IMR-90 (cell line): Measurements from ENCODE around the gene RNF212. TPM values are rescaled to one million over a fixed set of nuclear protein-coding genes. Genes with fewer than 3 reads are reported as not detected.

ENCODE experiments used
- ATAC-seq: fragments of 200-7000 bp; cut with Tn5 transposase; 2 replicates; pipeline ENCODE4 v1.9.1; 2020; ENCODE audit warnings: low read depth, mild to moderate bottlenecking, moderate library complexity
- BruUV-seq: library from RNA; stranded (reverse); fragments of 400-500 nt; replicated peaks from 2 replicates; lab custom pipeline; 2021; lab: Mats Ljungman, UMichigan
- CTCF ChIA-PET: fragments of 300-600 bp; formaldehyde crosslinking; extraction: SDS; loops from one replicate; lab custom pipeline; 2021; ENCODE audit warnings: antibody characterized with exemption; lab: Yijun Ruan, JAX
- POLR2A ChIA-PET: fragments of 300-600 bp; sonication (Branson Sonifier 250); formaldehyde crosslinking; loops from one replicate; lab custom pipeline; 2022; ENCODE audit warnings: antibody characterized with exemption; ENCODE audit not compliant: unreplicated experiment; lab: Charles Lee
- DNase-seq: peaks from one replicate; pipeline ENCODE4 v3.0.0; 2013
- H2AFZ ChIP-seq: replicated peaks from 2 replicates; pipeline ENCODE3; 2013; ENCODE audit warnings: low read length, mild to moderate bottlenecking; ENCODE audit not compliant: poor library complexity
- H2AK5ac ChIP-seq: 2 replicates; pipeline ENCODE4 v1.6.1; 2013; ENCODE audit warnings: low read depth, low read length, inconsistent platforms
- H2AK9ac ChIP-seq: replicated peaks from 2 replicates; pipeline ENCODE3; 2013; ENCODE audit warnings: mild to moderate bottlenecking, low read depth, low read length, moderate library complexity; ENCODE audit not compliant: poor library complexity
- H2BK120ac ChIP-seq: 2 replicates; pipeline ENCODE4 v1.6.1; 2013; ENCODE audit warnings: low read depth, low read length, inconsistent platforms
- H2BK15ac ChIP-seq: 3 replicates; pipeline ENCODE4 v1.6.1; 2013; ENCODE audit warnings: low read depth, low read length, inconsistent platforms
- H2BK20ac ChIP-seq: 2 replicates; pipeline ENCODE4 v1.6.1; 2013; ENCODE audit warnings: low read depth, mild to moderate bottlenecking, inconsistent platforms, low read length, moderate library complexity
- H2BK5ac ChIP-seq: 2 replicates; pipeline ENCODE4 v1.6.1; 2013; ENCODE audit warnings: mild to moderate bottlenecking, low read depth, low read length, inconsistent platforms; ENCODE audit not compliant: poor library complexity, severe bottlenecking
- H3K14ac ChIP-seq: replicated peaks from 2 replicates; pipeline ENCODE4 v1.6.1; 2013; ENCODE audit warnings: low read depth, low read length, inconsistent platforms
- H3K18ac ChIP-seq: 2 replicates; pipeline ENCODE4 v1.6.1; 2013; ENCODE audit warnings: low read depth, low read length, control low read depth
- H3K23ac ChIP-seq: 2 replicates; pipeline ENCODE4 v1.6.1; 2013; ENCODE audit warnings: low read depth, low read length, inconsistent platforms
- H3K27ac ChIP-seq: 2 replicates; pipeline ENCODE4 v1.5.1; 2013; ENCODE audit warnings: mild to moderate bottlenecking, control low read depth, low read length; ENCODE audit not compliant: insufficient read depth
- H3K27me3 ChIP-seq: 2 replicates; pipeline ENCODE4 v1.6.1; 2013; ENCODE audit warnings: low read length; ENCODE audit not compliant: control insufficient read depth, insufficient read depth
- H3K36me3 ChIP-seq: 2 replicates; pipeline ENCODE4 v1.6.1; 2013; ENCODE audit warnings: low read length, mixed read lengths; ENCODE audit not compliant: control insufficient read depth, insufficient read depth
- H3K4ac ChIP-seq: 2 replicates; pipeline ENCODE4 v1.6.1; 2013; ENCODE audit warnings: low read depth, low read length, inconsistent platforms
- H3K4me1 ChIP-seq: 2 replicates; pipeline ENCODE4 v1.6.1; 2013; ENCODE audit warnings: low read length, mixed read lengths; ENCODE audit not compliant: control insufficient read depth, insufficient read depth
- H3K4me2 ChIP-seq: 2 replicates; pipeline ENCODE4 v1.6.1; 2013; ENCODE audit warnings: low read depth, mild to moderate bottlenecking, control low read depth, low read length, moderate library complexity
- H3K4me3 ChIP-seq: 2 replicates; pipeline ENCODE4 v1.5.1; 2013; ENCODE audit warnings: low read depth, mild to moderate bottlenecking, control low read depth, low read length, moderate library complexity; ENCODE audit not compliant: insufficient read depth
- H3K56ac ChIP-seq: 2 replicates; pipeline ENCODE4 v1.6.1; 2013; ENCODE audit warnings: low read length, inconsistent platforms; ENCODE audit not compliant: insufficient read depth; ENCODE audit errors: extremely low read depth
- H3K79me1 ChIP-seq, 2 experiments: 2 replicates each; pipeline ENCODE4 v1.6.1; 2013; ENCODE audit warnings: low read length in 2 of 2, inconsistent platforms in 1 of 2, low read depth in 1 of 2
- H3K9ac ChIP-seq: 2 replicates; pipeline ENCODE4 v1.6.1; 2013; ENCODE audit warnings: low read depth, low read length, control low read depth
- H3K9me1 ChIP-seq: 2 replicates; pipeline ENCODE4 v1.6.1; 2013; ENCODE audit warnings: low read length, inconsistent platforms; ENCODE audit not compliant: insufficient read depth
- H3K9me3 ChIP-seq: 2 replicates; pipeline ENCODE4 v1.6.1; 2013; ENCODE audit warnings: low read length; ENCODE audit not compliant: control insufficient read depth, insufficient read depth
- H4K20me1 ChIP-seq: 2 replicates; pipeline ENCODE4 v1.6.1; 2013; ENCODE audit warnings: low read length, inconsistent platforms; ENCODE audit not compliant: insufficient read depth
- H4K5ac ChIP-seq: 2 replicates; pipeline ENCODE4 v1.6.1; 2013; ENCODE audit warnings: mild to moderate bottlenecking, low read depth, low read length, control low read depth
- H4K8ac ChIP-seq, 2 experiments: 2 replicates each; pipeline ENCODE4 v1.6.1; 2013; ENCODE audit warnings: low read depth in 2 of 2, low read length in 2 of 2, control low read depth in 1 of 2, inconsistent platforms in 1 of 2
- H4K91ac ChIP-seq: 2 replicates; pipeline ENCODE4 v1.6.1; 2013; ENCODE audit warnings: low read depth, low read length, inconsistent platforms; ENCODE audit not compliant: insufficient read depth
- CTCF ChIP-seq: conservative IDR thresholded peaks from 2 replicates; pipeline ENCODE4 v1.5.1; 2012; ENCODE audit warnings: mild to moderate bottlenecking, low read depth, low read length, improper control_type of control experiment
- MAZ ChIP-seq: IDR thresholded peaks from 2 replicates; pipeline ENCODE4 v1.6.1; 2012; ENCODE audit warnings: low read depth, mild to moderate bottlenecking, low read length, improper control_type of control experiment, moderate library complexity, borderline replicate concordance
- RAD21 ChIP-seq: IDR thresholded peaks from 2 replicates; pipeline ENCODE4 v1.6.1; 2012; ENCODE audit warnings: low read length, improper control_type of control experiment
- SMC3 ChIP-seq: fragments of 150-350 bp; IDR thresholded peaks from 2 replicates; pipeline ENCODE4 v1.6.1; 2016; ENCODE audit warnings: low read depth, mild to moderate bottlenecking, antibody characterized with exemption, low read length, moderate library complexity
- WGBS, 2 experiments: methylation state at CpG; one replicate each; pipeline versions ENCODE4 v1.1.5 to v1.1.7; 2013; ENCODE audit warnings: missing lambda C conversion rate in 2 of 2; ENCODE audit not compliant: insufficient read length in 1 of 2; ENCODE audit errors: extremely low coverage in 2 of 2; 5-methylcytosine and 5-hydroxymethylcytosine counted together
- dilution Hi-C: fragments of 300-500 bp; cut with HindIII; formaldehyde crosslinking; loops from one replicate; pipeline ENCODE4 v1.14.3; 2018; ENCODE audit warnings: low sequenced_read_pairs; ENCODE audit not compliant: unreplicated experiment
- in situ Hi-C: fragments of 300-500 bp; cut with MboI; formaldehyde crosslinking; loops from 3 replicates; pipeline ENCODE4 v1.14.3; 2019; ENCODE audit warnings: low sequenced_read_pairs, inconsistent platforms, mixed read lengths
- intact Hi-C: fragments of 100-400 bp; cut with micrococcal nuclease; formaldehyde crosslinking; loops from 2 replicates; pipeline ENCODE4 v1.10.0; 2022
- polyA plus RNA-seq, 3 experiments: library from polyadenylated mRNA; depleted of rRNA; stranded (reverse); fragments of >200 nt; gene quantifications; 2 replicates each; pipeline ENCODE4 v1.2.3, GENCODE V29; 2012; ENCODE audit warnings: low replicate concordance in 1 of 3
- total RNA-seq: library from RNA; depleted of rRNA; stranded (reverse); fragments of >200 nt; gene quantifications from 2 replicates; pipeline ENCODE4 v1.2.3, GENCODE V29; 2012

RNF212 gene
- total and polyA plus RNA-seq, 2 of the 4 experiments (the other 2 are of a cell fraction), result under 0.01 to 0.51 TPM

- Histone ChIP-seq H4K91ac (no peak overlapping the region), H3K4me1 (no peaks in the 10 kb centered on the region), H3K14ac (no peak overlapping the region), H3K4me2 (no peak overlapping the region), H2AFZ (peak overlapping the region; percentile 70), H3K9me3 (peaks cover 3% of the 10 kb centered on the region), H3K9ac (no peak overlapping the region), H3K9me1 (no peaks in the 10 kb centered on the region), H2BK15ac (no peak overlapping the region), H2AK5ac (no peak overlapping the region), H4K8ac (no peak overlapping the region), H2BK20ac (no peak overlapping the region), H3K79me1 (no peaks in the 10 kb centered on the region), H2BK5ac (no peak overlapping the region), H4K20me1 (no peaks in the 10 kb centered on the region), H3K23ac (no peak overlapping the region), H2BK120ac (no peak overlapping the region), H3K36me3 (no peaks in the 10 kb centered on the region), H4K5ac (no peak overlapping the region), H3K56ac (no peak overlapping the region), H3K27ac (no peak overlapping the region), H3K18ac (no peak overlapping the region), H3K27me3 (peaks cover 32% of the 10 kb centered on the region), H3K4me3 (no peak overlapping the region), H2AK9ac (no peak overlapping the region), H3K4ac (no peak overlapping the region)
- in situ Hi-C loops, result no loop called here
- WGBS, 2 experiments, result 19% methylated on average over 7 of the region's 11 CpGs; no CpG with 5 or more reads in 1 of the 2 experiments
- ATAC-seq (peak; percentile 96), DNase-seq (peak; percentile 53)
- ChIA-PET CTCF (no interaction called here), POLR2A (no interaction called here)
- dilution Hi-C loops, result no loop called here
- TF ChIP-seq CTCF (peak; percentile 67), SMC3 (peak; percentile 60), MAZ (no peak), RAD21 (peak; percentile 62)
- intact Hi-C loops, result loop anchor here (2.0 kb wide), 1 partner anchor 196 kb away; no protein-coding TSS in a partner anchor
- BruUV-seq, result no TSS peak
Observed at GRCh38 chr4:1072830-1073446, 40.4 kb downstream of the RNF212 start.
